AG10803 (cell line): ENCODE results near the gene ZNRF2.
"Not testable (repeated sequence)": the region's sequence is repeated elsewhere in the genome, so short reads cannot be mapped to it uniquely, and the experiment has no call there.

Experiments used
- DNase-seq: peaks from one replicate; pipeline ENCODE4 v3.0.0; 2010; ENCODE audit warnings: low read depth
- H3K4me3 ChIP-seq: 2 replicates; pipeline ENCODE4 v1.5.1; 2011; ENCODE audit warnings: mild to moderate bottlenecking, low read length, control low read depth
- CTCF ChIP-seq: conservative IDR thresholded peaks from 2 replicates; pipeline ENCODE4 v1.5.1; 2011; ENCODE audit warnings: mild to moderate bottlenecking, low read length, control low read depth, inconsistent platforms

The ZNRF2 gene

GRCh38 chr7:30280631-30281030 lies 3.8 kb upstream of the ZNRF2 start:
- no peak overlapping the region for H3K4me3 ChIP-seq
- no peak for TF ChIP-seq CTCF
- DNase-seq, result no peak

- DNase-seq, result no peak
- TF ChIP-seq CTCF, result no peak
- no peak overlapping the region for H3K4me3 ChIP-seq
These were observed 3.1 kb upstream of the ZNRF2 start for GRCh38 chr7:30281263-30281662.

GRCh38 chr7:30281791-30282190 lies 2.6 kb upstream of the ZNRF2 start:
- TF ChIP-seq CTCF, result no peak
- no peak overlapping the region for H3K4me3 ChIP-seq
- no peak for DNase-seq

- TF ChIP-seq CTCF, result no peak
- H3K4me3 ChIP-seq, result no peak overlapping the region
- DNase-seq, result no peak
These were observed 1.7 kb upstream of the ZNRF2 start for GRCh38 chr7:30282735-30283134.

- peak; percentile 35 for DNase-seq
- peak overlapping the region; percentile 76 for H3K4me3 ChIP-seq
- no peak for TF ChIP-seq CTCF
These were observed 704 bp downstream of the ZNRF2 start for GRCh38 chr7:30285067-30285535.

- peak overlapping the region; percentile 76 for H3K4me3 ChIP-seq
- TF ChIP-seq CTCF, result no peak
- DNase-seq, result peak; percentile 57
These were observed 1.3 kb downstream of the ZNRF2 start for GRCh38 chr7:30285536-30286284.

- H3K4me3 ChIP-seq, result no peak overlapping the region; the same call in 1 of the 2 replicates
- no peak for DNase-seq
These were observed 2.4 kb downstream of the ZNRF2 start for GRCh38 chr7:30286749-30287148.

GRCh38 chr7:30287625-30288024 lies 3.2 kb downstream of the ZNRF2 start:
- DNase-seq, H3K4me3 ChIP-seq: not testable (repeated sequence)

More at GRCh38 chr7:30286749-30287148, 2.4 kb downstream of the ZNRF2 start:
- TF ChIP-seq CTCF, result no peak

GRCh38 chr7:30289634-30290033 lies 5.2 kb downstream of the ZNRF2 start:
- not testable (repeated sequence) for H3K4me3 ChIP-seq, DNase-seq

GRCh38 chr7:30290317-30290716 lies 5.9 kb downstream of the ZNRF2 start:
- H3K4me3 ChIP-seq, DNase-seq: not testable (repeated sequence)
